CD14-positive monocyte (primary cell): ENCODE measurements around the gene GABBR2. TPM values are rescaled to one million over a fixed set of nuclear protein-coding genes. Genes with fewer than 3 reads are reported as not detected.

ENCODE experiments used
- DNase-seq, 3 donors: peaks; one replicate each; pipeline ENCODE4 v3.0.0-alpha.2; 2011 to 2022
- H2AFZ ChIP-seq: 2 replicates; pipeline ENCODE4 v1.6.0; 2012; ENCODE audit warnings: mild to moderate bottlenecking, low read depth, low read length, inconsistent platforms; ENCODE audit not compliant: insufficient read depth, poor library complexity, severe bottlenecking
- H3K27ac ChIP-seq, 2 donors: 1 replicate in 1 of 2; 2 replicates in 1 of 2; pipeline ENCODE4 v1.5.1; 2012 to 2013; ENCODE audit warnings: low read length in 2 of 2, control low read depth in 1 of 2, inconsistent platforms in 1 of 2, low read depth in 1 of 2, mild to moderate bottlenecking in 1 of 2
- H3K27me3 ChIP-seq, 2 donors: one replicate each; pipeline versions ENCODE4 v1.6.0 to v1.6.1; 2011 to 2013; ENCODE audit warnings: low read length in 2 of 2; ENCODE audit not compliant: control insufficient read depth in 2 of 2, insufficient read depth in 2 of 2
- H3K36me3 ChIP-seq, 2 donors: replicated peaks in 1 of 2; 1 replicate in 1 of 2; 2 replicates in 1 of 2; pipeline versions ENCODE4 v1.5.1 to v1.6.1; 2012 to 2013; ENCODE audit warnings: low read length in 2 of 2, control low read depth in 1 of 2, inconsistent platforms in 1 of 2, mild to moderate bottlenecking in 1 of 2; ENCODE audit not compliant: insufficient read depth in 2 of 2, control insufficient read depth in 1 of 2
- H3K4me1 ChIP-seq, 2 donors: 1 replicate in 1 of 2; 2 replicates in 1 of 2; pipeline versions ENCODE4 v1.5.1 to v1.6.1; 2012 to 2013; ENCODE audit warnings: low read length in 2 of 2, control low read depth in 1 of 2, inconsistent platforms in 1 of 2, mild to moderate bottlenecking in 1 of 2, moderate library complexity in 1 of 2; ENCODE audit not compliant: insufficient read depth in 2 of 2, control insufficient read depth in 1 of 2
- H3K4me2 ChIP-seq: replicated peaks from 2 replicates; pipeline ENCODE3; 2012; ENCODE audit warnings: low read length, moderate library complexity, mild to moderate bottlenecking; ENCODE audit not compliant: poor library complexity, severe bottlenecking; ENCODE audit errors: extremely low read depth
- H3K4me3 ChIP-seq, 3 experiments: fragments of 200-600 bp in 1 of 3; sonication (generic) in 1 of 3; replicated peaks in 1 of 3; 1 replicate in 2 of 3; 2 replicates in 1 of 3; pipeline ENCODE4 v1.5.1; 2011 to 2013; ENCODE audit warnings: low read length in 3 of 3, mild to moderate bottlenecking in 3 of 3, control low read depth in 2 of 3, low read depth in 2 of 3, inconsistent platforms in 1 of 3, moderate library complexity in 1 of 3
- H3K79me2 ChIP-seq: 2 replicates; pipeline ENCODE4 v1.6.0; 2012; ENCODE audit warnings: mild to moderate bottlenecking, control low read depth, inconsistent platforms, low read length, moderate library complexity; ENCODE audit not compliant: insufficient read depth
- H3K9ac ChIP-seq: 2 replicates; pipeline ENCODE4 v1.6.0; 2017; ENCODE audit warnings: low read length, mild to moderate bottlenecking; ENCODE audit not compliant: insufficient read depth, poor library complexity, severe bottlenecking
- H3K9me3 ChIP-seq, 2 donors: replicated peaks in 1 of 2; 1 replicate in 1 of 2; 2 replicates in 1 of 2; pipeline versions ENCODE4 v1.5.1 to v1.6.1; 2012 to 2013; ENCODE audit warnings: low read length in 2 of 2, control low read depth in 1 of 2; ENCODE audit not compliant: control insufficient read depth in 1 of 2, insufficient read depth in 1 of 2
- H4K20me1 ChIP-seq: 2 replicates; pipeline ENCODE4 v1.6.0; 2012; ENCODE audit warnings: mild to moderate bottlenecking, low read length, control low read depth, moderate library complexity; ENCODE audit not compliant: insufficient read depth
- H3K27ac Mint-ChIP-seq, 7 donors: one replicate each; pipeline ENCODE4 v1.8.0; 2020; ENCODE audit warnings: mild to moderate bottlenecking in 7 of 7, mixed read lengths in 7 of 7, moderate library complexity in 6 of 7, inconsistent platforms in 2 of 7
- H3K27me3 Mint-ChIP-seq, 3 donors: one replicate each; pipeline ENCODE4 v1.8.0; 2021 to 2022; ENCODE audit warnings: low read depth in 3 of 3, mild to moderate bottlenecking in 3 of 3, mixed read lengths in 3 of 3, moderate library complexity in 3 of 3, inconsistent platforms in 1 of 3
- H3K36me3 Mint-ChIP-seq, 2 donors: one replicate each; pipeline ENCODE4 v1.8.0; 2020; ENCODE audit warnings: mixed read lengths in 2 of 2, inconsistent platforms in 1 of 2, mild to moderate bottlenecking in 1 of 2
- H3K4me1 Mint-ChIP-seq: one replicate; pipeline ENCODE4 v1.8.0; 2020; ENCODE audit warnings: mild to moderate bottlenecking, mixed read lengths
- H3K4me3 Mint-ChIP-seq, 2 donors: one replicate each; pipeline ENCODE4 v1.8.0; 2020; ENCODE audit warnings: mild to moderate bottlenecking in 2 of 2, mixed read lengths in 2 of 2, moderate library complexity in 1 of 2
- H3K9me3 Mint-ChIP-seq, 7 donors: one replicate each; pipeline ENCODE4 v1.8.0; 2020 to 2022; ENCODE audit warnings: mixed read lengths in 7 of 7, mild to moderate bottlenecking in 6 of 7, moderate library complexity in 6 of 7, inconsistent platforms in 2 of 7
- CTCF ChIP-seq: fragments of 200-600 bp; IDR thresholded peaks from one replicate; pipeline ENCODE4 v1.8.0; 2022; ENCODE audit warnings: antibody characterized with exemption, mild to moderate bottlenecking
- WGBS: methylation state at CpG from one replicate; pipeline ENCODE4 v1.1.5; 2013; ENCODE audit warnings: missing lambda C conversion rate; ENCODE audit not compliant: insufficient coverage; 5-methylcytosine and 5-hydroxymethylcytosine counted together
- intact Hi-C, 2 donors: fragments of 100-400 bp; cut with micrococcal nuclease; formaldehyde crosslinking; loops; one replicate each; pipeline versions ENCODE4 v1.15.0 to v1.15.1; 2023
- polyA plus RNA-seq, 3 donors: library from polyadenylated mRNA; depleted of rRNA in 1 of 3; unstranded in 2 of 3; stranded (reverse) in 1 of 3; fragments of 300-500 nt in 2 of 3; fragments of >200 nt in 1 of 3; fragmentation: Illumina TruSeq in 2 of 3; gene quantifications; 1 replicate in 2 of 3; 2 replicates in 1 of 3; pipeline ENCODE4 v1.2.3, GENCODE V29; 2012 to 2021

GABBR2 gene
- polyA plus RNA-seq, 3 donors = not detected

GRCh38 chr9:98413084-98413483 is 295.7 kb downstream of the GABBR2 start:
- Histone ChIP-seq H3K9me3 (no peaks in the 10 kb centered on the region), H3K27me3 (no peaks in the 10 kb centered on the region), H3K4me1 (peaks cover 4 to 6% of the 10 kb centered on the region in 2 donors), H3K27ac (no peak overlapping the region), H3K9ac (no peak overlapping the region), H2AFZ (no peak overlapping the region), H3K4me3 (no peak overlapping the region), H3K4me2 (no peak overlapping the region), H3K36me3 (no peaks in the 10 kb centered on the region), H4K20me1 (no peaks in the 10 kb centered on the region), H3K79me2 (no peaks in the 10 kb centered on the region)
- 100% methylated on average over 1 of the region's 1 CpG for WGBS
- DNase-seq = no peak
- Mint-ChIP-seq H3K27ac (no peak overlapping the region), H3K9me3 (peaks cover 0 to 8% (median 2%) of the 10 kb centered on the region in 7 donors), H3K4me1 (peaks cover 12% of the 10 kb centered on the region), H3K36me3 (no peaks in the 10 kb centered on the region), H3K4me3 (no peak overlapping the region), H3K27me3 (peaks cover 8 to 14% (median 11%) of the 10 kb centered on the region in 3 donors)
- no peak for TF ChIP-seq CTCF
- intact Hi-C loops = no loop called here

GRCh38 chr9:98412101-98412842 is 296.5 kb downstream of the GABBR2 start:
- Mint-ChIP-seq H3K36me3 (no peaks in the 10 kb centered on the region), H3K27me3 (peaks cover 7 to 13% (median 9%) of the 10 kb centered on the region in 3 donors), H3K27ac (no peak overlapping the region), H3K4me3 (no peak overlapping the region), H3K4me1 (peaks cover 12% of the 10 kb centered on the region), H3K9me3 (peaks cover 0 to 5% (median 2%) of the 10 kb centered on the region in 7 donors)
- no peak overlapping the region for H3K4me2 ChIP-seq
- no peaks in the 10 kb centered on the region for H4K20me1 ChIP-seq
- no peak overlapping the region for H3K4me3 ChIP-seq
- no peaks in the 10 kb centered on the region for H3K9me3 ChIP-seq
- H3K36me3 ChIP-seq = no peaks in the 10 kb centered on the region
- 85% methylated on average over 5 of the region's 10 CpGs for WGBS
- no peak overlapping the region for H2AFZ ChIP-seq
- no peak for DNase-seq
- H3K4me1 ChIP-seq = peaks cover 4 to 6% of the 10 kb centered on the region in 2 donors
- no peaks in the 10 kb centered on the region for H3K79me2 ChIP-seq
- no peak overlapping the region for H3K9ac ChIP-seq
- TF ChIP-seq CTCF = no peak
- H3K27ac ChIP-seq = no peak overlapping the region
- no peaks in the 10 kb centered on the region for H3K27me3 ChIP-seq
- intact Hi-C loops = no loop called here
